A673 (cell line): ENCODE results near the gene MUSTN1. TPM values are rescaled to one million over a fixed set of nuclear protein-coding genes. Genes with fewer than 3 reads are reported as not detected.

Source experiments
- BruUV-seq: library from RNA; stranded (reverse); fragments of 400-500 nt; replicated peaks from 2 replicates; lab custom pipeline; 2021; lab: Mats Ljungman, UMichigan
- CTCF ChIA-PET: fragments of 300-600 bp; sonication (Branson Sonifier 250); formaldehyde crosslinking; loops from one replicate; lab custom pipeline; 2022; ENCODE audit warnings: antibody characterized with exemption; lab: Charles Lee
- POLR2A ChIA-PET: fragments of 300-600 bp; sonication (Branson Sonifier 250); formaldehyde crosslinking; loops from one replicate; lab custom pipeline; 2022; ENCODE audit warnings: antibody characterized with exemption; ENCODE audit not compliant: low non-redundant PET; lab: Charles Lee
- DNase-seq: peaks from one replicate; pipeline ENCODE4 v3.0.0-alpha.2; 2015; ENCODE audit warnings: low spot score
- H3K27ac ChIP-seq: fragments of 200-600 bp; sonication (generic); 2 replicates; pipeline ENCODE4 v1.5.1; 2016; ENCODE audit warnings: mixed run types, low read depth, mild to moderate bottlenecking, mixed read lengths, antibody characterized with exemption, low read length; ENCODE audit not compliant: poor library complexity, severe bottlenecking
- H3K27me3 ChIP-seq: fragments of 200-600 bp; sonication (generic); replicated peaks from 2 replicates; pipeline ENCODE4 v1.6.1; 2017; ENCODE audit warnings: mixed run types, low read depth, mild to moderate bottlenecking, mixed read lengths, antibody characterized with exemption, low read length; ENCODE audit not compliant: insufficient read depth, poor library complexity
- H3K36me3 ChIP-seq: fragments of 200-600 bp; sonication (generic); 2 replicates; pipeline ENCODE4 v1.6.1; 2016; ENCODE audit warnings: mixed run types, mild to moderate bottlenecking, mixed read lengths, antibody characterized with exemption, low read length; ENCODE audit not compliant: insufficient read depth, poor library complexity, severe bottlenecking
- H3K4me1 ChIP-seq: fragments of 200-600 bp; sonication (generic); 2 replicates; pipeline ENCODE4 v1.6.1; 2017; ENCODE audit warnings: mixed run types, mild to moderate bottlenecking, mixed read lengths, antibody characterized with exemption, low read length; ENCODE audit not compliant: insufficient read depth, poor library complexity, severe bottlenecking
- H3K4me3 ChIP-seq: fragments of 200-600 bp; sonication (generic); 2 replicates; pipeline ENCODE4 v1.5.1; 2016; ENCODE audit warnings: low read depth, mixed run types, mild to moderate bottlenecking, mixed read lengths, low read length; ENCODE audit not compliant: poor library complexity, severe bottlenecking
- H3K9me3 ChIP-seq: fragments of 200-600 bp; sonication (generic); 2 replicates; pipeline ENCODE4 v1.6.1; 2016; ENCODE audit warnings: mixed run types, low read depth, mild to moderate bottlenecking, mixed read lengths, antibody characterized with exemption, low read length; ENCODE audit not compliant: poor library complexity, severe bottlenecking
- EZH2 ChIP-seq: fragments of 200-600 bp; sonication (generic); IDR thresholded peaks from 2 replicates; pipeline ENCODE4 v1.6.1; 2017; ENCODE audit warnings: borderline replicate concordance, low read depth, mild to moderate bottlenecking, mixed read lengths, antibody characterized with exemption, low read length; ENCODE audit not compliant: poor library complexity, severe bottlenecking
- intact Hi-C: fragments of 100-400 bp; cut with micrococcal nuclease; formaldehyde crosslinking; loops from one replicate; pipeline ENCODE4 v1.10.0; 2022; ENCODE audit not compliant: unreplicated experiment
- total RNA-seq: library from RNA; stranded (reverse); gene quantifications from 2 replicates; pipeline ENCODE4 v1.2.3, GENCODE V29; 2021
- TF ChIP-seq, protein P1 (sequence below): fragments of 300-800, 200-600 bp; sonication (generic); conservative IDR thresholded peaks from 2 replicates; pipeline ENCODE4 v1.5.1; 2017; ENCODE audit warnings: low read depth, mild to moderate bottlenecking, antibody characterized with exemption, low read length, moderate library complexity, mixed read lengths

MUSTN1 gene
- total RNA-seq, 1 experiment from 2014 or later, result not detected

DNA sequence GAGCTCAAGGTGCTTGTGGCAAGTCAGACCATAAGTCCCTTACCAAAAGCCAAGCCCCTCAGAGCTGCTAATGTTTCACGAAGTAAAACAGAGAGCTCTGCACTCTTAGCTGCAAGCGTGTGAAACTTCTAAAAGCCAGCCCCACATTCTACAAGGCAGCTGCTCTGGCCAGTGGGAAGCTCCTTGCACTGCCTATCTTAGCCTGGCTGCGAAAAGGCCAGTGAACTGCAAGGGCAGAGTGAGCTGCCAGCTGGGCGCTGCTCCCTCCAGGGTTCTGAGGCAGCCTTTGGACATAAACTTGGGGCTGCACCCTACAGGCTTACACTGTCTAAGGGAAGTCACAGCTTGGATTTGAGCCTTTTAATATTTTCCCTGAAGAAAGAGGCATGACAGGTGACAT lies 2.2 kb upstream of the MUSTN1 start:
- Histone ChIP-seq H3K9me3 (no peaks in the 10 kb centered on the region), H3K27me3 (no peaks in the 10 kb centered on the region), H3K4me1 (no peaks in the 10 kb centered on the region), H3K27ac (no peak overlapping the region), H3K4me3 (no peak overlapping the region), H3K36me3 (no peaks in the 10 kb centered on the region)
- no TSS peak for BruUV-seq
- CTCF ChIA-PET, result no interaction called here
- TF ChIP-seq, protein P1, sequence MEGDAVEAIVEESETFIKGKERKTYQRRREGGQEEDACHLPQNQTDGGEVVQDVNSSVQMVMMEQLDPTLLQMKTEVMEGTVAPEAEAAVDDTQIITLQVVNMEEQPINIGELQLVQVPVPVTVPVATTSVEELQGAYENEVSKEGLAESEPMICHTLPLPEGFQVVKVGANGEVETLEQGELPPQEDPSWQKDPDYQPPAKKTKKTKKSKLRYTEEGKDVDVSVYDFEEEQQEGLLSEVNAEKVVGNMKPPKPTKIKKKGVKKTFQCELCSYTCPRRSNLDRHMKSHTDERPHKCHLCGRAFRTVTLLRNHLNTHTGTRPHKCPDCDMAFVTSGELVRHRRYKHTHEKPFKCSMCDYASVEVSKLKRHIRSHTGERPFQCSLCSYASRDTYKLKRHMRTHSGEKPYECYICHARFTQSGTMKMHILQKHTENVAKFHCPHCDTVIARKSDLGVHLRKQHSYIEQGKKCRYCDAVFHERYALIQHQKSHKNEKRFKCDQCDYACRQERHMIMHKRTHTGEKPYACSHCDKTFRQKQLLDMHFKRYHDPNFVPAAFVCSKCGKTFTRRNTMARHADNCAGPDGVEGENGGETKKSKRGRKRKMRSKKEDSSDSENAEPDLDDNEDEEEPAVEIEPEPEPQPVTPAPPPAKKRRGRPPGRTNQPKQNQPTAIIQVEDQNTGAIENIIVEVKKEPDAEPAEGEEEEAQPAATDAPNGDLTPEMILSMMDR, result no peak
- no peak for TF ChIP-seq EZH2
- DNase-seq, result no peak
- intact Hi-C loops, result no loop called here
- POLR2A ChIA-PET, result no interaction called here

DNA sequence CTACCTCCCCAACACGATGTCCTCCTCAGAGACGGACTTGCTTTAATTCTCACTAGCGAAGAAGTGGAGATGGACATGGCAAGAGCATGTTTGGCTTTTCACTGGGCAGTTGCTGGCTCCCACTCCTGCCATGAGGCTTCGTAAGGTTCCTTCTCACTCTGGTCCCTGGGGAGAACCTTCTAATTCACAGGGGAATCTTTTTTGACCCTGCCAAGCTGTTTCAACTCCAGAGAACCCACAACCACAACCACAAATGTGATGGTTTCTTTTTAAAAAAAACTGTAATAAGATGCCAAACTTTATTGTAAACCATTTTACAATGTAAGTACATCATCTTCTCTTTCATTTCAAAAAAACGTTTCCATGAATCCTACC lies 1.6 kb upstream of the MUSTN1 start:
- intact Hi-C loops, result no loop called here
- no peak overlapping the region for H3K27ac ChIP-seq
- DNase-seq, result no peak
- TF ChIP-seq, protein P1, result no peak
- TF ChIP-seq EZH2, result no peak
- H3K36me3 ChIP-seq, result no peaks in the 10 kb centered on the region
- H3K9me3 ChIP-seq, result no peaks in the 10 kb centered on the region
- H3K4me1 ChIP-seq, result no peaks in the 10 kb centered on the region
- CTCF ChIA-PET, result no interaction called here
- H3K27me3 ChIP-seq, result no peaks in the 10 kb centered on the region
- no peak overlapping the region for H3K4me3 ChIP-seq
- POLR2A ChIA-PET, result no interaction called here
- BruUV-seq, result no TSS peak

DNA sequence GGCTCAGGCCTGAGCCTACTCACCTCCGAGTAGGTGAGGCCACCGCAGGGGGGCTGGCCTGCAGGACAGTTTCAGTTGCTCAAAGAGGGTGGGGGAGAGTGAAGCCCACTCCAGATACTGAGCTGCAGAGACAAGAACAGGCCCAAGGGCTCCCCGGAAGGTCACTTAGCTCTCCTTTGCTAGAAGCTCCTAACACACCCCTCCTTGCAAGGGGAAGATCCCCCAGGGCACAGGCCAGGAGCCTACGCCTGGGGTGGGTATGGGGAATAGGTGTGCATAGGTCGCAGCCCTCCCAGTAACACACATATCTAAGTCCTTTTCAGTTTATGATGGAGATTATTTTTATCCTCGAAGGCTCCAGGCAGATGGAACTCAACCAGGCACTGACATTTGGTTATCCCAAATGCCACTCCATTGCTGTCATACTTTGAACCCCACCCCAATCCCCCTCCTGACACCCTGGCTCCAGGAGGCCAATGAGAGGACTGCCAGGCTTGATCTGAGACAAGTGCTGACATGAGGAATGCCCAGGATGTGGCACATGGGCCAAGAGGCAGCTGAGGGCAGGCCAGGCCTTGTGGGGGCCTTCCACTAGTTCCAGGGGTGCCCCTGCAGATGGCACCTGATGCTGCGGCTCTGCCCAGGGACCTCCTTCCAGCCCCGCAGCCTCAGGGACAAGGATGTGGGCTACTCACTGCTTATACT lies 1.1 kb upstream of the MUSTN1 start:
- ChIA-PET POLR2A (no interaction called here), CTCF (no interaction called here)
- Histone ChIP-seq H3K27ac (no peak overlapping the region), H3K4me3 (no peak overlapping the region), H3K27me3 (no peaks in the 10 kb centered on the region), H3K36me3 (no peaks in the 10 kb centered on the region), H3K9me3 (no peaks in the 10 kb centered on the region), H3K4me1 (no peaks in the 10 kb centered on the region)
- no peak for TF ChIP-seq EZH2
- TF ChIP-seq, protein P1, result no peak
- no TSS peak for BruUV-seq
- intact Hi-C loops, result no loop called here
- no peak for DNase-seq
